Tibial artery (tissue), 4 donors: ENCODE results near the gene ZNF780B.

Experiments used
- DNase-seq, 2 donors: peaks; one replicate each; pipeline ENCODE4 v3.0.0-alpha.2; 2019
- H3K27ac ChIP-seq, 2 donors: fragments of 200-600 bp; sonication (generic) in 1 of 2; 1 replicate in 1 of 2; 2 replicates in 1 of 2; pipeline ENCODE4 v1.5.1; 2018 to 2019; ENCODE audit warnings: mild to moderate bottlenecking in 1 of 2
- H3K27me3 ChIP-seq, 2 donors: fragments of 200-600 bp; sonication (generic) in 1 of 2; one replicate each; pipeline versions ENCODE4 v1.5.1 to v1.6.0; 2016 to 2019
- H3K36me3 ChIP-seq, 3 donors: fragments of 200-600 bp; sonication (generic) in 2 of 3; one replicate each; pipeline ENCODE4 v1.5.1; 2016 to 2019; ENCODE audit warnings: mild to moderate bottlenecking in 2 of 3
- H3K4me1 ChIP-seq, 4 donors: fragments of 200-600 bp; sonication (generic) in 2 of 4; 1 replicate in 3 of 4; 2 replicates in 1 of 4; pipeline ENCODE4 v1.5.1; 2016 to 2019
- H3K4me3 ChIP-seq, 2 donors: fragments of 200-600 bp; sonication (generic) in 1 of 2; 1 replicate in 1 of 2; 2 replicates in 1 of 2; pipeline ENCODE4 v1.5.1; 2018 to 2019; ENCODE audit warnings: mild to moderate bottlenecking in 2 of 2
- H3K9me3 ChIP-seq, 3 donors: fragments of 200-600 bp; sonication (generic) in 1 of 3; one replicate each; pipeline ENCODE4 v1.5.1; 2016 to 2019
- CTCF ChIP-seq, 2 experiments: fragments of 200-600 bp in 1 of 2; fragments of 450-650 bp in 1 of 2; IDR thresholded peaks; one replicate each; pipeline ENCODE4 v1.5.1; 2017 to 2019; ENCODE audit warnings: antibody characterized with exemption in 2 of 2, mild to moderate bottlenecking in 1 of 2, moderate library complexity in 1 of 2
- intact Hi-C: fragments of 100-400 bp; cut with DNase I; formaldehyde crosslinking; loops from one replicate; pipeline ENCODE4 v1.15.0; 2023; ENCODE audit warnings: low total_unique reads

ZNF780B gene

GRCh38 chr19:40081411-40081810 lies 25.4 kb upstream of the ZNF780B start:
- Histone ChIP-seq H3K4me3 (no peak overlapping the region), H3K27me3 (no peaks in the 10 kb centered on the region), H3K27ac (no peak overlapping the region), H3K9me3 (peaks cover 0 to 13% (median 0%) of the 10 kb centered on the region in 3 donors), H3K4me1 (no peaks in the 10 kb centered on the region), H3K36me3 (peaks cover 71 to 82% (median 77%) of the 10 kb centered on the region in 3 donors)
- intact Hi-C loops = no loop called here
- no peak for DNase-seq
- no peak for TF ChIP-seq CTCF (IDR thresholded peaks at IDR 0.05)

- no peak overlapping the region for H3K27ac ChIP-seq
- peaks cover 0 to 20% (median 1%) of the 10 kb centered on the region in 3 donors for H3K9me3 ChIP-seq
- intact Hi-C loops = no loop called here
- H3K4me1 ChIP-seq = no peaks in the 10 kb centered on the region
- no peak for TF ChIP-seq CTCF (IDR thresholded peaks at IDR 0.05)
- peaks cover 83 to 93% (median 89%) of the 10 kb centered on the region in 3 donors for H3K36me3 ChIP-seq
- H3K4me3 ChIP-seq = no peak overlapping the region
- H3K27me3 ChIP-seq = no peaks in the 10 kb centered on the region
- DNase-seq = no peak
Measured at GRCh38 chr19:40080289-40080688, 24.3 kb upstream of the ZNF780B start.

GRCh38 chr19:40078377-40078776 lies 22.3 kb upstream of the ZNF780B start:
- no peak overlapping the region for H3K4me3 ChIP-seq
- no peak overlapping the region for H3K27ac ChIP-seq
- H3K9me3 ChIP-seq = peaks cover 0 to 39% (median 14%) of the 10 kb centered on the region in 3 donors
- no peaks in the 10 kb centered on the region for H3K4me1 ChIP-seq
- no peak for DNase-seq
- intact Hi-C loops = no loop called here
- no peaks in the 10 kb centered on the region for H3K27me3 ChIP-seq
- H3K36me3 ChIP-seq = peaks cover 91 to 99% (median 92%) of the 10 kb centered on the region in 3 donors
- no peak for TF ChIP-seq CTCF (IDR thresholded peaks at IDR 0.05)

GRCh38 chr19:40070058-40070457 lies 14.0 kb upstream of the ZNF780B start:
- Histone ChIP-seq H3K36me3 (peaks cover 18 to 55% (median 28%) of the 10 kb centered on the region in 3 donors), H3K9me3 (peaks cover 0 to 44% (median 17%) of the 10 kb centered on the region in 3 donors), H3K27ac (no peak overlapping the region), H3K27me3 (no peaks in the 10 kb centered on the region), H3K4me1 (no peaks in the 10 kb centered on the region), H3K4me3 (no peak overlapping the region)
- TF ChIP-seq CTCF (IDR thresholded peaks at IDR 0.05) = no peak
- DNase-seq = no peak
- intact Hi-C loops = no loop called here

- intact Hi-C loops = no loop called here
Measured at GRCh38 chr19:40059624-40060023, 3.6 kb upstream of the ZNF780B start.

More at GRCh38 chr19:40059624-40060023, 3.6 kb upstream of the ZNF780B start:
- DNase-seq = no peak
- no peaks in the 10 kb centered on the region for H3K27me3 ChIP-seq
- H3K4me3 ChIP-seq = no peak overlapping the region
- no peak overlapping the region for H3K27ac ChIP-seq
- peaks cover 0 to 9% (median 5%) of the 10 kb centered on the region in 4 donors for H3K4me1 ChIP-seq
- peaks cover 0 to 53% (median 5%) of the 10 kb centered on the region in 3 donors for H3K9me3 ChIP-seq
- H3K36me3 ChIP-seq = no peaks in the 10 kb centered on the region
- TF ChIP-seq CTCF (IDR thresholded peaks at IDR 0.05) = no peak
